Measurements from ENCODE around the gene GPER1.
"Not testable (repeated sequence)": the region's sequence is repeated elsewhere in the genome, so short reads cannot be mapped to it uniquely, and the experiment has no call there.

Gene GPER1

GRCh38 chr7:1123715-1124114 is 35.8 kb downstream of the GPER1 start:
- DNase-seq = no peak

- no peak for DNase-seq
Measured at GRCh38 chr7:1124164-1124563, 36.3 kb downstream of the GPER1 start.

DNA sequence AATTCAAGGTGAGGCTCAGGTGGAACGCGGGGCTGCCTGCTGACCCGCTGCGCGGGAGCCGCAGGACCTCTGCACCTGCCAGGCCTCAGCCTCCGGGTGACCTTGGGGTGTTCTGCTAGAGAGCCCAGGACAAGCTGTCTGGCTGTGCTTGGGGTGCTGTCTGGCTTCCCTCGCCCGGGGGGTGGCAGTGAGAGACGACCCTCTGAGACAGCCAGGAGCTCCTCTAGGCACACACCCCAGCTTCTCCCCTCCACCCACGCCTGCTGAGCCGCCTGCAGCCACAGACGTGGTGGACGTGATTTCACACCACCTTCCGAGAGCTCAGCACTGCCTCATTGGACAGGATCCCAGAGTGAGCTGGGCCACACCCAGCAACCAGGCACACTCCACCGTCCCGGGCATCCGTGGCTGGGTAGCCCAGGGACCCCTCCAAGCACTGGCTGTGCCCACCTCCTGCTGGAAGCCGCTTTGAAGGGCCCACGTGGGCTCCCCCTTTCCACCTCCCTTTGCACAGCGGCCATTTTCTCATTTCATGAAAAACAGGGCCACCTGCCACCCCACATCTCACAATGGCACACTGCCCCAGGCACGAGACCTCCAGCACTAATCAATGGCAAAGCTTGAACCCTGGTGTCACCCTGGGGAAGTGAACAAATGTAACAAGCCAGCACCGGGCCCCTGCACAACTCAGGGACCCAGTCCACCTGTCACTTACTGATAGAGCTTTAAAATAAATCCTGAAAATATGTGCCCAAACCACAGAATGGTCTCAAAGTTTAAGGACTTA is 37.1 kb downstream of the GPER1 start:
- DNase-seq = no peak

DNA sequence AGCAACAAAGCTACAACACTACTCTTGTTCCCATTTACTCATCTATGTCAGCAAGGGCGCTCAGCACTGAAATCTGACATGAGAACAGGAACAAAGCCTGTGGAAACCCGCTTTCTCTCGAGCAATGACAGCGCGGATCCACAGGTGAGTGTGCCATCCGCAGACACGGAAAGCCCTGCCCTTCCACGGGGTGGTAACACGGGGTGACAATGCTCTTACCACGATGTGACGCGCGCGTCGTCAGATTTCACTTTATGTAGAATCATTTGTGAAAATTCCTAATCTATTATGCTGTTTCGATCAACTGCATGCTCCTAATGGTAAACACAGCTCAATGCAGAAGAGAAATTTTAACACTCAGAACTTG is 37.7 kb downstream of the GPER1 start:
- no peak for DNase-seq

GRCh38 chr7:1127001-1127400 is 39.1 kb downstream of the GPER1 start:
- no peak for DNase-seq

- no peak for DNase-seq
Measured at GRCh38 chr7:1129431-1129830, 41.5 kb downstream of the GPER1 start.

- no peak for DNase-seq
Measured at GRCh38 chr7:1130021-1130990, 42.4 kb downstream of the GPER1 start.

DNA sequence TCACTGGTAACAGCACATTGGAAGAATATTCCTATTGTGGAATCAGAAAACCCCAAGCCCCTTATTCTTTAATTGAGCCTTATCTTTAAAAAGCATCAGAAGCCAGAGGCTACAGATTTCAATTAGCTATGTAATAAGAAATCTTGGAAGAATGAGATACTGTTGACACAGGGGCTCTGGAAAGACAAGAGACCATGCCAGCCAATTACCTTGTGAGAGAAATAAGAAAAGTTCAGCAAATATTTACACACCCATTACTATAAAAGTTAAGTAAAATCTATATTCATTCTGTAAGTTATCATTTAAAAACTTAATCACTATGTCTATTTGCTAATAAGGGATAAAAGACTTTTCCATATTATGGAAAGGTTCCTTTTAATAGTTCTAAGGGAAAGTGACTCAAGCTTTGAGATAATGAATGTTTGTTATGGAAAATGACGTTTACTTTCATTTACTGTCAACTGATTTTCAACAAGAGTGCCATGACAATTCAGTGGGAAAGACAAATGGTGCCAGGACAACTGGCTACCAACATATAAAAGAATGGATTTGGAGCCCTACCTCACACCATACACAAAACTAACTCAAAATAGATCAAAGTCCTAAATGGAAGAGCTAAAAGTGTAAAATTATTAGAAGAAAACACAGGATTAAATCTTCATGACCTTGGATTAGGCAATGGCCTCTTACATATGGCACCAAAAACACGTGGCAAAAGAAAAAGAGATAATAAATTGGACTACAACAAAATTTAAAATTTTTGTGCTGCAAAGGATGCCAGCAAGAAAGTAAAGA is 43.8 kb downstream of the GPER1 start:
- DNase-seq = no peak

DNA sequence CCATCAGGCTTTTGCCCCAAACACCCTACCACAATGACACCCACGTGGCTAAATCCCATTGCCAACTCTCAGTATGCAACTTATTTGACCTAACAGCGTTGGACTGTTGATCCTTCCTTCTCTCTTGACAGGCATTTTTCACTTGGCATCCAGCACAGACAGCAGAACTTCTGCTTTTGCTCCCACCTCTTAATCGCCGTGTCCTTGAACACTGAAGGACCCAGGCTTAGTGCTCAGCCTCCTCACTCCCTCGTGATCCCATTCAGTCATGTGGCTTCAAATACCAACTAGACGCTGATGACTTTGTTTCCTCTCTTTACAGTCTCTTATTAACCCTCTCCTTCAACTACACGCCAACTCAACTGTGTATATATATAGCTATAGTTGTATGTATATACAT is 47.0 kb downstream of the GPER1 start:
- no peak for DNase-seq

GRCh38 chr7:1136841-1137516 is 49.1 kb downstream of the GPER1 start:
- DNase-seq = no peak

DNA sequence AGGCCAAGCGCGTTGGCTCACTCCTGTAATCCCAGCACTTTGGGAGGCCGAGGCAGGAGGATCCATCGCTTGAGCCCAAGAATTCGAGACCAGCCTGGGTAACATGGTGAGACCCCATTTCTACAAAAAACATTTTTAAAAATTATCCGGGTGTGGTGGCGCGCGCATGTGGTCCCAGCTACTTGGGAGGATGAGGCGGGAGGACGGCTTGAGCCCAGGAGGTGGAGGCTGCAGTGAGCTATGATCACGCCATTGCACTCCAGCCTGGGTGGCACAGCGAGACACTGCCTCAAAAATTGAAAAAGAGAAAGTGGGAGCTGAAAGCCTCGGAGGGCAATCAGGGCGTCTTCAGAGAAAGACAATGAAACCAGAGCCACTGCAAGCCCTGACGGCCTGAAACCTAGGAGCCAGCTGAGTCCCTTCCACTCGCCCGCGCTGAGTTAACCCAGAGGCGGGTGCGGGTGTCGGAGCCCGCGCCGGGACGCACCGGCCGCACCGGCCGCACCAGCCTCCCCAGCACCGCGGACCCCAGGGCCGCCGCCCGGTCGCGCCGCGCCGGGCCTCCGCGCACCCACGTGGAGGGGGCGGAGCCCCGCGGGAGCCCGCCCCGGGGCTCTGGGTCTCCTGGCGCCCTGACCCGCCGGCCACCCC is 49.7 kb downstream of the GPER1 start:
- no peak for DNase-seq

DNA sequence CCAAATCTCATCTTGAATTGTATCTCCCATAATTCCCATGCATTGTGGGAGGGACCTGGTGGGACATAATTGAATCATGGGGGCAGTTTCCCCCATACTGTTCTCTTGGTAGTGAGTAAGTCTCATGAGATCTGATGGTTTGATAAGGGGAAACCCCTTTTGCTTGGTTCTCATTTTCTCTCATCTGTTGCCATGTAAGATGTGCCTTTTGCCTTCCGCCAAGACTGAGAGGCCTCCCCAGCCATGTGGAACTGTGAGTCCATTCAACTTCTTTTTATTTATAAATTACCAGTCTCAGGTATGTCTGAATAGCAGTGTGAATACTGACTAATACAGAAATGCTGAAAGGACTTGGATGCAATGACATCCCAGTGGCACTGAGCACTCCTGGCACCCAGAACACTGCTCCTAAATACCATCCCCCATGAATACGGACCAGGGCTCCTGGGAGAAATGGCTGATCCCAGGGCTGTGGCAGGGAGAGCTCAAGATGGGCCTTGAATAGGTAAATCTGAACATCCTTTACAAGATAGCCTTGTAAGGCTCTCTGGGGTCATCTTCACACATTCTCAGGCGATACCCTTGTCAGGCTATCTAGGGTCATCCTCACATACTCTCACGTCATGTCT is 52.7 kb downstream of the GPER1 start:
- DNase-seq = no peak

GRCh38 chr7:1141651-1142050 is 53.7 kb downstream of the GPER1 start:
- no peak for DNase-seq

GRCh38 chr7:1142051-1142635 is 54.2 kb downstream of the GPER1 start:
- no peak for DNase-seq

DNA sequence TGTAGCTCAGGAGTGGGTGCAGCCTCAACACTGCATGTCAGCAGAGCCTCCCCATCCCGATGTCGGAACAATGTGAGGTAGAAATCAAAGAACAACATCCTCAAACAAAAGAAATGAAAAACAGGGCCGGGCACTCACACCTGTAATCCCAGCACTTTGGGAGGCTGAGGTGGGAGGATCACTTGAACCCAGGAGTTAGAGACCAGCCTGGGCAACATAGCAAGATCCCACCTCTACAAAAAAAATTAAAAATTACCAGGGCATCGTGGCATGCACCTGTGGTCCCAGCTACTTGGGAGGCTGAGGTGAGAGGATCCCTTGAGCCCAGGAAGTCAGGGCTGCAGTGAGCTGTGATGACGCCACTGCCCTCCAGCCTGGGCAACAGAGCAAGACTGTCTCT is 55.1 kb downstream of the GPER1 start:
- not testable (repeated sequence) for DNase-seq
